Activated B cell treated with CpG ODN at 0.5 μM for 24 hours (primary cell): ENCODE measurements around the gene ASF1A. TPM values are rescaled to one million over a fixed set of nuclear protein-coding genes. Genes with fewer than 3 reads are reported as not detected.
A peak's percentile ranks its signal among the peaks of the same experiment; 100 is the strongest.

ENCODE experiments used
- ATAC-seq: fragments of 200-7000 bp; cut with Tn5 transposase; one replicate; pipeline ENCODE4 v1.10.0; 2021; ENCODE audit warnings: low read depth, mild to moderate bottlenecking, moderate library complexity
- CTCF ChIA-PET: fragments of 350-600 bp; sonication (Branson Sonifier 250); formaldehyde crosslinking; loops from one replicate; lab custom pipeline; 2021; ENCODE audit warnings: antibody characterized with exemption; lab: Charles Lee
- POLR2A ChIA-PET: fragments of 350-600 bp; sonication (Branson Sonifier 250); formaldehyde crosslinking; loops from one replicate; lab custom pipeline; 2021; ENCODE audit warnings: antibody characterized with exemption; lab: Charles Lee
- DNase-seq: peaks from one replicate; pipeline ENCODE4 v3.0.0; 2022
- H3K27ac Mint-ChIP-seq: one replicate; pipeline ENCODE4 v1.8.0; 2020; ENCODE audit warnings: mixed read lengths
- H3K27me3 Mint-ChIP-seq: one replicate; pipeline ENCODE4 v1.8.0; 2021; ENCODE audit warnings: mixed read lengths
- H3K36me3 Mint-ChIP-seq: one replicate; pipeline ENCODE4 v1.8.0; 2021; ENCODE audit warnings: low read depth, mixed read lengths
- H3K4me1 Mint-ChIP-seq: one replicate; pipeline ENCODE4 v1.8.0; 2021; ENCODE audit warnings: mixed read lengths
- H3K4me3 Mint-ChIP-seq: one replicate; pipeline ENCODE4 v1.8.0; 2020; ENCODE audit warnings: mild to moderate bottlenecking, mixed read lengths
- H3K9me3 Mint-ChIP-seq: one replicate; pipeline ENCODE4 v1.8.0; 2020; ENCODE audit warnings: mixed read lengths
- CTCF ChIP-seq: fragments of 200-600 bp; IDR thresholded peaks from one replicate; pipeline ENCODE4 v1.8.0; 2022; ENCODE audit warnings: antibody characterized with exemption, mild to moderate bottlenecking
- intact Hi-C: fragments of 100-400 bp; cut with micrococcal nuclease; formaldehyde crosslinking; loops from one replicate; pipeline ENCODE4 v1.15.1; 2024
- total RNA-seq: library from RNA; stranded (reverse); gene quantifications from 2 replicates; pipeline ENCODE4 v1.2.3, GENCODE V29; 2022

Gene ASF1A
- total RNA-seq, 1 donor from 2014 or later, result 13.1 TPM

- H3K9me3 Mint-ChIP-seq, result no peaks in the 10 kb centered on the region
- DNase-seq, result no peak
- CTCF ChIA-PET, result interaction anchor here (0.5 kb wide), 1 partner anchor 106 kb away, joined by 3 read pairs; no protein-coding TSS in a partner anchor
These were observed 29.1 kb downstream of the ASF1A start for GRCh38 chr6:118923035-118923434.

GRCh38 chr6:118930680-118931079, 36.7 kb downstream of the ASF1A start:
- intact Hi-C loops, result loop anchor here (10.0 kb wide), 1 partner anchor 366 kb away; no protein-coding TSS in a partner anchor
- H3K4me3 Mint-ChIP-seq, result no peak overlapping the region
- H3K27ac Mint-ChIP-seq, result no peak overlapping the region
- no peaks in the 10 kb centered on the region for H3K9me3 Mint-ChIP-seq
- TF ChIP-seq CTCF, result no peak
- ChIA-PET POLR2A (no interaction called here), CTCF (no interaction called here)
- DNase-seq (no peak), ATAC-seq (no peak)
- peaks cover 17% of the 10 kb centered on the region for H3K4me1 Mint-ChIP-seq
- no peaks in the 10 kb centered on the region for H3K27me3 Mint-ChIP-seq
- H3K36me3 Mint-ChIP-seq, result peaks cover 41% of the 10 kb centered on the region

More at GRCh38 chr6:118923035-118923434, 29.1 kb downstream of the ASF1A start:
- H3K27ac Mint-ChIP-seq, result no peak overlapping the region
- H3K4me3 Mint-ChIP-seq, result no peak overlapping the region
- ATAC-seq, result no peak
- no peak for TF ChIP-seq CTCF
- intact Hi-C loops, result no loop called here
- H3K27me3 Mint-ChIP-seq, result no peaks in the 10 kb centered on the region
- peaks cover 71% of the 10 kb centered on the region for H3K36me3 Mint-ChIP-seq
- H3K4me1 Mint-ChIP-seq, result no peaks in the 10 kb centered on the region
- POLR2A ChIA-PET, result no interaction called here

GRCh38 chr6:118931436-118931835, 37.5 kb downstream of the ASF1A start:
- intact Hi-C loops, result loop anchor here (10.0 kb wide), 1 partner anchor 367 kb away; no protein-coding TSS in a partner anchor
- CTCF ChIA-PET, result no interaction called here
- no peaks in the 10 kb centered on the region for H3K27me3 Mint-ChIP-seq
- no peak for TF ChIP-seq CTCF
- H3K9me3 Mint-ChIP-seq, result no peaks in the 10 kb centered on the region
- POLR2A ChIA-PET, result no interaction called here
- no peak overlapping the region for H3K27ac Mint-ChIP-seq
- peaks cover 23% of the 10 kb centered on the region for H3K4me1 Mint-ChIP-seq
- H3K4me3 Mint-ChIP-seq, result no peak overlapping the region
- peaks cover 38% of the 10 kb centered on the region for H3K36me3 Mint-ChIP-seq
- ATAC-seq (no peak), DNase-seq (no peak)

- CTCF ChIA-PET, result no interaction called here
- POLR2A ChIA-PET, result no interaction called here
- H3K27me3 Mint-ChIP-seq, result no peaks in the 10 kb centered on the region
- intact Hi-C loops, result loop anchor here (10.0 kb wide), 1 partner anchor 368 kb away; no protein-coding TSS in a partner anchor
- no peak overlapping the region for H3K27ac Mint-ChIP-seq
- DNase-seq (no peak), ATAC-seq (no peak)
- no peak for TF ChIP-seq CTCF
- H3K4me1 Mint-ChIP-seq, result peaks cover 30% of the 10 kb centered on the region
- peaks cover 34% of the 10 kb centered on the region for H3K36me3 Mint-ChIP-seq
- peaks cover 2% of the 10 kb centered on the region for H3K9me3 Mint-ChIP-seq
- H3K4me3 Mint-ChIP-seq, result no peak overlapping the region
These were observed 38.5 kb downstream of the ASF1A start for GRCh38 chr6:118932421-118932820.

GRCh38 chr6:118933855-118934460, 40.0 kb downstream of the ASF1A start:
- peaks cover 2% of the 10 kb centered on the region for H3K9me3 Mint-ChIP-seq
- ATAC-seq (no peak), DNase-seq (no peak)
- peaks cover 32% of the 10 kb centered on the region for H3K4me1 Mint-ChIP-seq
- intact Hi-C loops, result loop anchor here (2.0 to 10.0 kb wide), 2 partner anchors 145 to 369 kb away; partner anchors contain the start of gene FAM184A
- no peaks in the 10 kb centered on the region for H3K27me3 Mint-ChIP-seq
- ChIA-PET POLR2A (interaction anchor here (1.0 to 2.0 kb wide), 6 partner anchors 37 to 417 kb away, joined by 3 to 24 read pairs (median 3); partner anchors contain the start of gene ASF1A), CTCF (interaction anchor here (1.2 kb wide), 1 partner anchor 144 kb away, joined by 3 read pairs; the partner anchor contains the start of gene FAM184A)
- peak overlapping the region; percentile 89 for H3K4me3 Mint-ChIP-seq
- H3K27ac Mint-ChIP-seq, result peak overlapping the region; percentile 81
- no peak for TF ChIP-seq CTCF
- H3K36me3 Mint-ChIP-seq, result peaks cover 22% of the 10 kb centered on the region
